ENCODE measurements around the gene PANX2. TPM values are rescaled to one million over a fixed set of nuclear protein-coding genes. Genes with fewer than 3 reads are reported as not detected.

PANX2 gene
- total RNA-seq, 6 experiments from 2014 or later: 3.9 to 12.3 (median 7.2) TPM

DNA sequence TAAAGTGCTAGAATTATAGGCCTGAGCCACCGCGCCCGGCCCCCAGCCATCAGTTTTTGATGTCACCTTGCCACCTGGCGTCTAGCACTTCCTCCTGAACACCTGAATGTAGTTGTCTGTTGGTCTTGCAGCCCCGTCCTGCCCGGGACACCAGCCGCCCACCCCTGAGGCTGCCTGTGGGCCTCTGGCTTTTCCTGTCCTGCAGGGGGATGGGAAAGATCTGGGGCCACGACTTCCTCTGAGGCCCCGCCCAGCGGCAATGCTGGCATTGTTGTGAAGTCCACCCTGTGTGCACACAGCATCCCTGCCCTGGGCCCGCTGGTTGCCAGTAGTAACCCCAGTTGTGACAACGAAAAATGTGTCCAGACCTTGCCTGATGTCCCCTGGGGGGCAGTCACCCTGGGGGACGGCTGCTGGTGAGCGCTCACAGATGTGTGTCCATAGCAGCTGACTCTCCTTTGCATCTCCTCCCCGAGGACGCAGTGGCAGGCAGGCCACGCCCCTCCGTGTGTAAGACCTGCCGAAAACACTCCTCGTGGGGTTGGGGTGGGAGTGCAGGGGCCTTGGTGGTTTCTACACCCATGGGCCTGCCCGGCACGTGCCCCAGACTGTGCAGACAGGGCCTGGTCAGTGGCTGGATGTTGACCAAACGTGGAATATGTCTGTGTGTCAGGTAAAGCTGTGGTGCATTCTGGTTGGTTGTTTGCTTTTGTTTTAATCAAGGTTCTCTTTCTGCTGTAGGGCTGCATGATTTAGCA lies 37.0 kb downstream of the PANX2 start:
- 40% methylated on average over 2 of the region's 23 CpGs for WGBS (ENCODE audit: insufficient coverage, low coverage, low lambda C conversion rate, missing lambda C conversion rate)
- Histone ChIP-seq H3K36me3 (peaks cover 6 to 48% (median 24%) of the 10 kb centered on the region in 4 donors), H3K27ac (peak overlapping the region in 2 of 3 donors; percentile 95 to 98), H3K9me3 (no peaks in the 10 kb centered on the region), H3K27me3 (no peaks in the 10 kb centered on the region), H3K4me3 (no peak overlapping the region), H3K4me1 (peaks cover 0 to 58% (median 19%) of the 10 kb centered on the region in 4 donors)
- DNase-seq: peak in 2 of 3 donors; percentile 38 to 55
- no peak for ATAC-seq
- TF ChIP-seq, protein P1, sequence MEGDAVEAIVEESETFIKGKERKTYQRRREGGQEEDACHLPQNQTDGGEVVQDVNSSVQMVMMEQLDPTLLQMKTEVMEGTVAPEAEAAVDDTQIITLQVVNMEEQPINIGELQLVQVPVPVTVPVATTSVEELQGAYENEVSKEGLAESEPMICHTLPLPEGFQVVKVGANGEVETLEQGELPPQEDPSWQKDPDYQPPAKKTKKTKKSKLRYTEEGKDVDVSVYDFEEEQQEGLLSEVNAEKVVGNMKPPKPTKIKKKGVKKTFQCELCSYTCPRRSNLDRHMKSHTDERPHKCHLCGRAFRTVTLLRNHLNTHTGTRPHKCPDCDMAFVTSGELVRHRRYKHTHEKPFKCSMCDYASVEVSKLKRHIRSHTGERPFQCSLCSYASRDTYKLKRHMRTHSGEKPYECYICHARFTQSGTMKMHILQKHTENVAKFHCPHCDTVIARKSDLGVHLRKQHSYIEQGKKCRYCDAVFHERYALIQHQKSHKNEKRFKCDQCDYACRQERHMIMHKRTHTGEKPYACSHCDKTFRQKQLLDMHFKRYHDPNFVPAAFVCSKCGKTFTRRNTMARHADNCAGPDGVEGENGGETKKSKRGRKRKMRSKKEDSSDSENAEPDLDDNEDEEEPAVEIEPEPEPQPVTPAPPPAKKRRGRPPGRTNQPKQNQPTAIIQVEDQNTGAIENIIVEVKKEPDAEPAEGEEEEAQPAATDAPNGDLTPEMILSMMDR (IDR thresholded peaks at IDR 0.05): no peak
- no peak for TF ChIP-seq POLR2A (IDR thresholded peaks at IDR 0.05)
- intact Hi-C loops (cut with DNase I): loop anchor here in 1 of 2 donors (5.0 kb wide), 1 partner anchor 55 kb away; no protein-coding TSS in a partner anchor

DNA sequence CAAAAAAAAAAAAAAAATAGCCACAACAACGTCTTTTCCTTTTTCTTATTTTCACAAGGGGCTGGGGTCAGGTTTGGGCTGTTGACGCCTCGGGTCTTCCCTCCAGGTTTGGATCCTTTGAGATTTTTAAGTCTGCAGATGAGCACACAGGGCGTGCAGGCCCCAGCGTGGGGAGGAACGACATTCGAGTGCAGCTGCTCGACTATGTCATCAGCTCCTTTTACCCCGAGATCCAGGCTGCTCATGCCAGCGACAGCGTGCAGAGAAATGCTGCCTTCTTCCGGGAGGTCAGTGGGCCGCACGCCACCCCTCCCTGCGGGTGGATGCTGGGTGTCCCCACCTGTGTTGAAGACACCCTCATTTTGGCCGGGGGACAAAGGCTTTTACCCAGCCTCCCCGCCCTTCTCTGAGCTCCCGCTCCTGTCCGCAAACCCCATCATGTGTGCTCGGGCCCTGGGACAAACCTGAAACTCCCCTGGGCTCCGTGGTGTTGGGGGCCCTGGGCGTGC lies 38.0 kb downstream of the PANX2 start:
- Histone ChIP-seq H3K4me1 (peaks cover 0 to 48% (median 15%) of the 10 kb centered on the region in 4 donors), H3K36me3 (peaks cover 6 to 57% (median 30%) of the 10 kb centered on the region in 4 donors), H3K27ac (no peak overlapping the region), H3K4me3 (no peak overlapping the region), H3K9me3 (no peaks in the 10 kb centered on the region), H3K27me3 (no peaks in the 10 kb centered on the region)
- TF ChIP-seq, protein P1 (IDR thresholded peaks at IDR 0.05): no peak
- TF ChIP-seq POLR2A (IDR thresholded peaks at IDR 0.05): no peak
- DNase-seq (no peak), ATAC-seq (no peak)
- 72% methylated on average over 14 of the region's 22 CpGs for WGBS (ENCODE audit: insufficient coverage, low coverage, low lambda C conversion rate, missing lambda C conversion rate)
- intact Hi-C loops (cut with DNase I): loop anchor here in 1 of 2 donors (5.0 kb wide), 1 partner anchor 56 kb away; no protein-coding TSS in a partner anchor

DNA sequence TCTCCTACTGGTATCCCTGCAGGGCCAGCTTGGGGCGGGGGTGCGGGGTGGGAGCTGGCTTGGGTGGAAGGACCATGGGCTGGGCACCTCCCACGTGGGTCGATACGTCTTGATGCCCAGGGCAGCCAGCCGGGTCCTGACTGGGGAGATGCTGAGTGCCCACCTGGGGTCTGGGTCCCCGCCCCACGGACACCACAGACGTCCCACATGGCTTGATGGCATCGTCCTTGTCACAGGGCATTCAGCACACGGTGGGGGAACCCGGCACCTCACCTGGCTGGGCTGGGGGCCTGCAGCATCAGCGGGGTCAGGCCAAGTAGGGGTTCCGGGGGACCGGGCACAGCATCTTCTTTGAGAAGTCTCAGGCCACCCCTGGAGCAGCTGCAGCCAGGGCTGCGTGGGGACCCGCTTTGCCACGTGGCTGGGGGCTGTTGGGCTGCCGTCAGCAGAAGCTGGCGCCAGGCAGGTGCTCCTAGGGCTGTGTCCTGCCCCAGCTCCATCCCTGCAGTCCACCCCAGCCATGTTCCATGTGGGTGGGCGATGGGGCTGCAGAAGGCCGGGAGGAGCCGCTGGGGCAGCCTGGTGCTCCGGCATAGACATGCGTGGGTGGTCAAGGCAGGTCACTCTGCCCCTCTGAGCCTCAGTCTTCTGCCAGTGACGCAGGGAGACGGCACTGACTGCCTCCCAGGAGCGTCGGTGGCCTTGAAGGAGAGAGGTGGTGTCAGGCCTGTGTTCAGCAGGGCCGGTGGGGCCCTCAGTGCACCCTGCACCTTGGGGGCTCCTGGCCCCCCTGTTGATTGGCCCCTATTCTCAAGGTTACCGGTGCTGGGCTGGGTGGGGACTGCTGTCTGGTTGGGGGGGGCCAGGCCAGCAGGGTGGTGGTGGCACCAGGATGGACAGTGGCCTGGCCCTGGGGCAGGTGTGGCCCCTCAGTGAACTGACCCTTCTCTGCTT lies 38.7 kb downstream of the PANX2 start:
- DNase-seq (peak in 2 of 3 donors; percentile 21 to 59), ATAC-seq (no peak)
- TF ChIP-seq, protein P1 (IDR thresholded peaks at IDR 0.05): no peak
- TF ChIP-seq POLR2A (IDR thresholded peaks at IDR 0.05): no peak
- H3K27me3 ChIP-seq: no peaks in the 10 kb centered on the region
- H3K36me3 ChIP-seq: peaks cover 6 to 64% (median 30%) of the 10 kb centered on the region in 4 donors
- H3K27ac ChIP-seq: peak overlapping the region in 1 of 3 donors; percentile 13
- intact Hi-C loops (cut with DNase I): loop anchor here in 1 of 2 donors (5.0 kb wide), 1 partner anchor 57 kb away; no protein-coding TSS in a partner anchor
- H3K4me1 ChIP-seq: peaks cover 0 to 41% (median 12%) of the 10 kb centered on the region in 4 donors
- no peaks in the 10 kb centered on the region for H3K9me3 ChIP-seq
- 48% methylated on average over 6 of the region's 31 CpGs for WGBS (ENCODE audit: insufficient coverage, low coverage, low lambda C conversion rate, missing lambda C conversion rate)
- no peak overlapping the region for H3K4me3 ChIP-seq

DNA sequence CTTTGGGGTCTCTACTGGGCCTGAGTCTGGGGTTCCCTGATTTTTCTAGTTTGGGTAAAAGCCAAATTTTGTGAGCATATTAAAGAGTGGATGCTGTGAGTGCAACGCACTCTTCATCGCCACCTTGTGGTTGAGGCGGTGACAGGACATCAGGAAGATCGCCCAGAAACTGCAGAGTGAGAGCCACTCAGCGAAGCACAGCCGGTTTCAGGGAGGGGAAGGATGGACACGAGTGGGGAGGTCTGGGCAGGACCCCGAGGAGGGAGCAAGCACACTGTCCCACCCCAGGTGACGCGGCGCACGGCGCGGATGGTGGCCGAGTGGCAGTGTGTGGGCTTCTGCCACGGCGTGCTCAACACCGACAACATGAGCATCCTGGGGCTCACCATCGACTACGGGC lies 39.4 kb downstream of the PANX2 start:
- Histone ChIP-seq H3K36me3 (peaks cover 6 to 70% (median 33%) of the 10 kb centered on the region in 4 donors), H3K4me1 (peaks cover 0 to 35% (median 12%) of the 10 kb centered on the region in 4 donors), H3K27me3 (no peaks in the 10 kb centered on the region), H3K9me3 (no peaks in the 10 kb centered on the region), H3K27ac (peak overlapping the region in 1 of 3 donors; percentile 13), H3K4me3 (no peak overlapping the region)
- peak; percentile 46 to 63 (median 58) for DNase-seq
- no peak for TF ChIP-seq POLR2A (IDR thresholded peaks at IDR 0.05)
- TF ChIP-seq, protein P1 (IDR thresholded peaks at IDR 0.05): peak; percentile 72 to 83 (median 82)
- peak in 1 of 4 donors; percentile 12 for ATAC-seq
- intact Hi-C loops (cut with DNase I): loop anchor here (5.0 kb wide), 2 partner anchors 58 to 63 kb away; no protein-coding TSS in a partner anchor
- 7% methylated on average over 6 of the region's 20 CpGs for WGBS (ENCODE audit: insufficient coverage, low coverage, low lambda C conversion rate, missing lambda C conversion rate)
